Nephron (organoid): Measurements from ENCODE around the gene BACH2.

Experiments used
- H3K27ac Mint-ChIP-seq, 3 experiments: 2 replicates each; pipeline ENCODE4 v1.8.0; 2020; ENCODE audit warnings: mixed read lengths in 3 of 3, mild to moderate bottlenecking in 2 of 3, moderate library complexity in 1 of 3
- H3K27me3 Mint-ChIP-seq: 2 replicates; pipeline ENCODE4 v1.8.0; 2021; ENCODE audit warnings: low read depth, mild to moderate bottlenecking, moderate library complexity, mixed read lengths
- H3K36me3 Mint-ChIP-seq: 2 replicates; pipeline ENCODE4 v1.8.0; 2020; ENCODE audit warnings: low read depth, mixed read lengths
- H3K4me1 Mint-ChIP-seq: 2 replicates; pipeline ENCODE4 v1.8.0; 2020; ENCODE audit warnings: mixed read lengths
- H3K4me3 Mint-ChIP-seq, 3 experiments: 2 replicates each; pipeline ENCODE4 v1.8.0; 2020; ENCODE audit warnings: mild to moderate bottlenecking in 3 of 3, mixed read lengths in 3 of 3, moderate library complexity in 2 of 3
- H3K9me3 Mint-ChIP-seq: 2 replicates; pipeline ENCODE4 v1.8.0; 2020; ENCODE audit warnings: mixed read lengths
- CTCF ChIP-seq, 3 experiments: fragments of 200-600 bp; sonication (generic); IDR thresholded peaks; one replicate each; pipeline ENCODE4 v1.5.0; 2021; ENCODE audit warnings: antibody characterized with exemption in 3 of 3; ENCODE audit not compliant: unreplicated experiment in 3 of 3

Gene BACH2

GRCh38 chr6:90222008-90222407, 74.6 kb downstream of the BACH2 start:
- H3K4me3 Mint-ChIP-seq = no peak overlapping the region
- H3K27ac Mint-ChIP-seq = no peak overlapping the region
- H3K27me3 Mint-ChIP-seq = no peaks in the 10 kb centered on the region

GRCh38 chr6:90221403-90221802, 75.2 kb downstream of the BACH2 start:
- H3K4me1 Mint-ChIP-seq = peaks cover 13% of the 10 kb centered on the region
- no peaks in the 10 kb centered on the region for H3K27me3 Mint-ChIP-seq
- H3K27ac Mint-ChIP-seq = no peak overlapping the region
- TF ChIP-seq CTCF (IDR thresholded peaks at IDR 0.05; ENCODE audit: unreplicated experiment in 3 of 3) = no peak
- no peaks in the 10 kb centered on the region for H3K9me3 Mint-ChIP-seq
- H3K4me3 Mint-ChIP-seq = no peak overlapping the region
- peaks cover 3% of the 10 kb centered on the region for H3K36me3 Mint-ChIP-seq

More at GRCh38 chr6:90222008-90222407, 74.6 kb downstream of the BACH2 start:
- no peak for TF ChIP-seq CTCF (IDR thresholded peaks at IDR 0.05; ENCODE audit: unreplicated experiment in 3 of 3)
- Mint-ChIP-seq H3K4me1 (peaks cover 19% of the 10 kb centered on the region), H3K9me3 (no peaks in the 10 kb centered on the region), H3K36me3 (peaks cover 3% of the 10 kb centered on the region)

- H3K27me3 Mint-ChIP-seq = no peaks in the 10 kb centered on the region
- no peak overlapping the region for H3K27ac Mint-ChIP-seq
- H3K9me3 Mint-ChIP-seq = no peaks in the 10 kb centered on the region
- TF ChIP-seq CTCF (IDR thresholded peaks at IDR 0.05; ENCODE audit: unreplicated experiment in 3 of 3) = no peak
- H3K36me3 Mint-ChIP-seq = peaks cover 3% of the 10 kb centered on the region
- peaks cover 10% of the 10 kb centered on the region for H3K4me1 Mint-ChIP-seq
- H3K4me3 Mint-ChIP-seq = no peak overlapping the region
Measured at GRCh38 chr6:90220273-90220672, 76.4 kb downstream of the BACH2 start.

- H3K4me3 Mint-ChIP-seq = no peak overlapping the region
- H3K36me3 Mint-ChIP-seq = peaks cover 3% of the 10 kb centered on the region
- peaks cover 10% of the 10 kb centered on the region for H3K4me1 Mint-ChIP-seq
- H3K27me3 Mint-ChIP-seq = no peaks in the 10 kb centered on the region
- H3K9me3 Mint-ChIP-seq = no peaks in the 10 kb centered on the region
- no peak overlapping the region for H3K27ac Mint-ChIP-seq
- TF ChIP-seq CTCF (IDR thresholded peaks at IDR 0.05; ENCODE audit: unreplicated experiment in 3 of 3) = no peak
Measured at GRCh38 chr6:90219209-90219985, 77.2 kb downstream of the BACH2 start.

- TF ChIP-seq CTCF (IDR thresholded peaks at IDR 0.05; ENCODE audit: unreplicated experiment in 3 of 3) = no peak
- Mint-ChIP-seq H3K27ac (no peak overlapping the region), H3K27me3 (no peaks in the 10 kb centered on the region), H3K4me1 (peaks cover 10% of the 10 kb centered on the region), H3K36me3 (peaks cover 2% of the 10 kb centered on the region), H3K4me3 (no peak overlapping the region), H3K9me3 (no peaks in the 10 kb centered on the region)
Measured at GRCh38 chr6:90218959-90219208, 77.8 kb downstream of the BACH2 start.

GRCh38 chr6:90217506-90218127, 79.0 kb downstream of the BACH2 start:
- H3K27me3 Mint-ChIP-seq = no peaks in the 10 kb centered on the region
- H3K36me3 Mint-ChIP-seq = no peaks in the 10 kb centered on the region
- no peak for TF ChIP-seq CTCF (IDR thresholded peaks at IDR 0.05; ENCODE audit: unreplicated experiment in 3 of 3)

More at GRCh38 chr6:90217506-90218127, 79.0 kb downstream of the BACH2 start:
- Mint-ChIP-seq H3K27ac (no peak overlapping the region), H3K4me1 (peaks cover 20% of the 10 kb centered on the region), H3K4me3 (no peak overlapping the region), H3K9me3 (no peaks in the 10 kb centered on the region)
